NB4 (cell line): ENCODE measurements around the gene RNF8.
"Not testable (repeated sequence)": the region's sequence is repeated elsewhere in the genome, so short reads cannot be mapped to it uniquely, and the experiment has no call there.

ENCODE experiments used
- DNase-seq: peaks from one replicate; pipeline ENCODE4 v3.0.0; 2010; ENCODE audit warnings: low read depth
- H3K4me3 ChIP-seq: one replicate; pipeline ENCODE4 v1.5.1; 2011; ENCODE audit warnings: mild to moderate bottlenecking, low read depth, low read length, moderate library complexity
- MAX ChIP-seq: IDR thresholded peaks from 2 replicates; pipeline ENCODE4 v1.6.1; 2011; ENCODE audit warnings: low read depth, low read length
- MYC ChIP-seq: IDR thresholded peaks from 2 replicates; pipeline ENCODE4 v1.6.1; 2011; ENCODE audit warnings: low read depth, low read length
- POLR2A ChIP-seq: IDR thresholded peaks from 2 replicates; pipeline ENCODE4 v1.6.1; 2011; ENCODE audit warnings: mild to moderate bottlenecking; ENCODE audit not compliant: insufficient read length; ENCODE audit errors: extremely low read depth
- TF ChIP-seq, protein P1 (sequence below): IDR thresholded peaks from one replicate; pipeline ENCODE4 v1.5.1; 2012; ENCODE audit warnings: low read depth, low read length

The RNF8 gene

DNA sequence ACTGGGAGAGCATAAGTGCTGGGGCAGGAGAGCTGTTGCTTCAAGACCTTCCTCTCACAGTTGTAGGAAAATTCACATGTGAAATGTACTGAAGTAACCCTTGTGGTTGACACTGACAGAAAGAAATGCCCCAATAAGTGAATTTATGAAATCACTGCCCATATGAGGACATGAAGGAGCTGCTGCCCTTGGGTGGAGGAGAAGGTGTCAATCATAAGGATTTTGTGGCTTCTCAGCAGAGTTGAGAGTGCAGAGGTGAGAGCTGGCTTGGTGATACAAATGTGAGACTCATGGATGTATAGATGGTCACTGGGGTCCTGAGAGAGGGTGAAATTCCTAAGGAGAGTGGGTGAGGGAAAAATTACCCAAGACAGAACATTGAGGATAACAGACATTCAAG lies 45.3 kb downstream of the RNF8 start:
- no peak overlapping the region for H3K4me3 ChIP-seq
- no peak for TF ChIP-seq MAX
- TF ChIP-seq MYC: no peak
- TF ChIP-seq, protein P1, sequence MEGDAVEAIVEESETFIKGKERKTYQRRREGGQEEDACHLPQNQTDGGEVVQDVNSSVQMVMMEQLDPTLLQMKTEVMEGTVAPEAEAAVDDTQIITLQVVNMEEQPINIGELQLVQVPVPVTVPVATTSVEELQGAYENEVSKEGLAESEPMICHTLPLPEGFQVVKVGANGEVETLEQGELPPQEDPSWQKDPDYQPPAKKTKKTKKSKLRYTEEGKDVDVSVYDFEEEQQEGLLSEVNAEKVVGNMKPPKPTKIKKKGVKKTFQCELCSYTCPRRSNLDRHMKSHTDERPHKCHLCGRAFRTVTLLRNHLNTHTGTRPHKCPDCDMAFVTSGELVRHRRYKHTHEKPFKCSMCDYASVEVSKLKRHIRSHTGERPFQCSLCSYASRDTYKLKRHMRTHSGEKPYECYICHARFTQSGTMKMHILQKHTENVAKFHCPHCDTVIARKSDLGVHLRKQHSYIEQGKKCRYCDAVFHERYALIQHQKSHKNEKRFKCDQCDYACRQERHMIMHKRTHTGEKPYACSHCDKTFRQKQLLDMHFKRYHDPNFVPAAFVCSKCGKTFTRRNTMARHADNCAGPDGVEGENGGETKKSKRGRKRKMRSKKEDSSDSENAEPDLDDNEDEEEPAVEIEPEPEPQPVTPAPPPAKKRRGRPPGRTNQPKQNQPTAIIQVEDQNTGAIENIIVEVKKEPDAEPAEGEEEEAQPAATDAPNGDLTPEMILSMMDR: no peak
- TF ChIP-seq POLR2A: no peak

GRCh38 chr6:37399795-37400490 lies 46.2 kb downstream of the RNF8 start:
- TF ChIP-seq, protein P1: no peak
- TF ChIP-seq POLR2A (no peak), MYC (no peak), MAX (no peak)
- H3K4me3 ChIP-seq: no peak overlapping the region
- no peak for DNase-seq

More for the DNA sequence above, 45.3 kb downstream of the RNF8 start:
- DNase-seq: no peak

DNA sequence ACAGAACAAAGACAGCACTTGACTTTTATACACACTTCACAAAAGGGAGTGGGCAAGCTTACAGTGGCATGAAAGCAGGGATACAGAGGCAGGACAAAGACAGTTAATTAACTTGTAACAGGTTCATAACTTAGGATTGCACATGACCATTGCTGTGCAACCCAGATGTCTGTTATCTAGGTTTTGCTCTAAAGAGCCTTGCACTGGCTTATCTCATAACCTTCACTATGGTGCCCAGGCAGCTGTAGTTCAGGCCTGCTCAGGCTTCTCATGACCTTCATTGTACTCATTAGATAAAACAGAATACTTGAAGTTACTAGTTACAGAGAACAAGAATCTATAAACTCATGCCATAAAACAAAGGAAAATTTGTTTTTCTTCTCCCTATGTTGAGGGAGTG lies 47.9 kb downstream of the RNF8 start:
- not testable (repeated sequence) for DNase-seq, H3K4me3 ChIP-seq

- TF ChIP-seq, protein P1: no peak
- TF ChIP-seq MAX: no peak
- TF ChIP-seq POLR2A: no peak
- no peak for TF ChIP-seq MYC
- no peak overlapping the region for H3K4me3 ChIP-seq
- DNase-seq: no peak
Measured at GRCh38 chr6:37406726-37407341, 53.1 kb downstream of the RNF8 start.

GRCh38 chr6:37407948-37408347 lies 54.2 kb downstream of the RNF8 start:
- no peak overlapping the region for H3K4me3 ChIP-seq
- no peak for DNase-seq
- TF ChIP-seq MAX (no peak), POLR2A (no peak), MYC (no peak)
- TF ChIP-seq, protein P1: no peak

GRCh38 chr6:37409501-37409900 lies 55.7 kb downstream of the RNF8 start:
- TF ChIP-seq, protein P1: no peak
- no peak for TF ChIP-seq POLR2A
- no peak for TF ChIP-seq MYC
- TF ChIP-seq MAX: no peak
- DNase-seq: no peak
- no peak overlapping the region for H3K4me3 ChIP-seq
